Left colon (tissue), 2 donors: Measurements from ENCODE around the gene ROBO2. TPM values are rescaled to one million over a fixed set of nuclear protein-coding genes. Genes with fewer than 3 reads are reported as not detected.

ENCODE experiments used
- ATAC-seq: fragments of 200-7000 bp; cut with Tn5 transposase; one replicate; pipeline ENCODE4 v1.9.1; 2020; ENCODE audit warnings: mild to moderate bottlenecking, moderate library complexity
- DNase-seq, 2 donors: peaks; one replicate each; pipeline ENCODE4 v3.0.0-alpha.2; 2020
- intact Hi-C, 2 donors: fragments of 100-400 bp; cut with DNase I in 1 of 2; cut with micrococcal nuclease in 1 of 2; formaldehyde crosslinking; loops; one replicate each; pipeline versions ENCODE4 v1.11.2 to v1.14.0; 2022; cut with DNase I, micrococcal nuclease
- total RNA-seq, 2 donors: library from RNA; stranded (reverse); fragmentation: NEBNext Ultra II Directional; extraction: Animal tissue kit (Norgen Biotek cat#: 25700); gene quantifications; one replicate each; pipeline ENCODE4 v1.2.1, GENCODE V29; 2021
- donor health status: DM: no; HTN: no; CAD: no.
- donor health status: DM: yes; HTN: yes; CAD: no.

The ROBO2 gene
- total RNA-seq, 2 donors from 2014 or later, result 0.28 to 1.4 TPM

DNA sequence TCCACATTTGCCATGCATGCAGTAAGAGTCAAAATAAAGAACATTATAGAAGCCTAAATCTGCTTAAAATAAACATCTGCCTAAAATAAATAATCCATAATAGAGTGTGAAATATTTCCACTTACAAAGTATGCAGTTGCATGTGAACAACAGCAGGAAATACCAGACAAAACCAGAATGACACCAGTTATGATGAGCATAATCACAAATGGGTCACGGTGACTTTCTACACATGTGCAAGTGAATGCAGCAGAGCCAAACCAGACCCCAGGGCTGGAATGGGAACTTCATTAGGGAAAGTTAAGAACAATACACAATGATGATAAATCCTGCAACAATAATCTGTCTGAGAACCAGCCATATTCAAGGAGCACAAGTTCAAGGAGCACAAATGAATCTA is 615.5 kb downstream of the ROBO2 start:
- ATAC-seq (no peak), DNase-seq (no peak)
- intact Hi-C loops, result no loop called here

- no peak for ATAC-seq
- DNase-seq, result no peak
- intact Hi-C loops, result no loop called here
These were observed 620.8 kb downstream of the ROBO2 start for GRCh38 chr3:77660718-77661117.

GRCh38 chr3:77667901-77668300 is 628.0 kb downstream of the ROBO2 start:
- ATAC-seq, result no peak
- intact Hi-C loops, result no loop called here
- no peak for DNase-seq

DNA sequence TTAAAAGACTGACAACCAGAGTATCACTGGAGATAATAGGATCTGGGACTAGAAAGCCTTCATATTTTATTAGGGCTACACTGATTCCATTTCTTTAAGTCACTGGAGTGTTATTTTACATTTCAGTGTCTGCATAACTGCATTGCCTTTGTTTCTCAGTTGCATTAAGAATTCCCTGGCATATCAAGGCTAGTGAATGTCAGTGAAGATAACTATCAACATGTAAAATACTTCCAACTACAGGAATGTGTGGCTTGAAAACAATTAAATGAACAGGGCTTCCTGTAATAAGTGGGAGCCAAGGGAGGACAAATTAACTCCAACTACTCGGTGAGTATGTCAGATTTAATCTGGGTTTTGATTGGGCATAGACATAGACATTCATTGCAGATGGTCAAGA is 628.5 kb downstream of the ROBO2 start:
- ATAC-seq, result no peak
- no peak for DNase-seq
- intact Hi-C loops, result no loop called here

GRCh38 chr3:77672016-77672415 is 632.1 kb downstream of the ROBO2 start:
- DNase-seq, result no peak
- intact Hi-C loops, result no loop called here
- ATAC-seq, result no peak

DNA sequence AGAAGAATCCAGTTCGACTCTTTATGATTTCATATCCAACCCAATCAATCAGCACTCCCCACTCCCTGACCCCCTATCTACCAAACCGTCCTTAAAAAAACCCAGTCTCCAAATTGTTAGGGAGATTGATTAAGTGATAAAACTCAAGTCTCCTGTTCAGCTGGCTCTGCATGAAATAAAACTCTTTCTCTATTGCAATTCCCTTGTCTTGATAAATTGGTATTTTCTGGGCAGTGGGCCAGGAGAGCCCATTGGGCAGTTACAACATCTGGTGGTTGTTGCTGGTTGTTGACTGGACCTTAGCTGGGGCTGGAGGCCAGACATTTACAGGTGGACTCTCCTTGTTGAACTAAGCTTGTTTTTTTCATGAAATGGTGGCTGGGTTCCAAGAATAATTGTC is 642.3 kb downstream of the ROBO2 start:
- intact Hi-C loops, result no loop called here
- no peak for ATAC-seq
- DNase-seq, result no peak

- intact Hi-C loops, result no loop called here
- DNase-seq (no peak), ATAC-seq (no peak)
These were observed 644.2 kb downstream of the ROBO2 start for GRCh38 chr3:77684115-77684514.

- intact Hi-C loops, result no loop called here
- no peak for ATAC-seq
- DNase-seq, result no peak
These were observed 645.8 kb downstream of the ROBO2 start for GRCh38 chr3:77685713-77686112.

GRCh38 chr3:77686560-77686959 is 646.7 kb downstream of the ROBO2 start:
- intact Hi-C loops, result no loop called here
- no peak for ATAC-seq
- DNase-seq, result no peak

GRCh38 chr3:77687545-77687944 is 647.6 kb downstream of the ROBO2 start:
- intact Hi-C loops, result no loop called here
- DNase-seq (no peak), ATAC-seq (no peak)

- ATAC-seq, result no peak
These were observed 650.5 kb downstream of the ROBO2 start for GRCh38 chr3:77690284-77690845.

DNA sequence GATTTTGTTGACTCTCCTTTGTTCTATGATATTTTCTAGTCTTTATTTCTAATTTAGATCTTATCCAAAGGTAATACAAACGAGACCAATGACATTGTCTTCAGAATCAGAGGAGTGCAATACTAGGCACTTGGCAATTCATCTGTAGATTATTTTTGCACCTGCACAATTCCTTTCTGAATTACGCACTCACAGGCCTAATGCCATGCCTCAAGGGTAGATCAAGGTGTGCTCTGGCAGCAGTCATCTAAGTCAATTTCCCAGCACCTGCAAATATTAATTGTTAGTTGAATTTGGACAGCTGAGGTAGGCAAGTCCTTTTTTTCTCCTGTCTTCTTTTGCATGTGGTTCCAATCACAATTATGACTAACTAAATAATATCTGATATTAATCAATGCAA is 653.2 kb downstream of the ROBO2 start:
- no peak for DNase-seq
- no peak for ATAC-seq
- intact Hi-C loops, result no loop called here

More at GRCh38 chr3:77690284-77690845, 650.5 kb downstream of the ROBO2 start:
- intact Hi-C loops, result no loop called here
- no peak for DNase-seq

DNA sequence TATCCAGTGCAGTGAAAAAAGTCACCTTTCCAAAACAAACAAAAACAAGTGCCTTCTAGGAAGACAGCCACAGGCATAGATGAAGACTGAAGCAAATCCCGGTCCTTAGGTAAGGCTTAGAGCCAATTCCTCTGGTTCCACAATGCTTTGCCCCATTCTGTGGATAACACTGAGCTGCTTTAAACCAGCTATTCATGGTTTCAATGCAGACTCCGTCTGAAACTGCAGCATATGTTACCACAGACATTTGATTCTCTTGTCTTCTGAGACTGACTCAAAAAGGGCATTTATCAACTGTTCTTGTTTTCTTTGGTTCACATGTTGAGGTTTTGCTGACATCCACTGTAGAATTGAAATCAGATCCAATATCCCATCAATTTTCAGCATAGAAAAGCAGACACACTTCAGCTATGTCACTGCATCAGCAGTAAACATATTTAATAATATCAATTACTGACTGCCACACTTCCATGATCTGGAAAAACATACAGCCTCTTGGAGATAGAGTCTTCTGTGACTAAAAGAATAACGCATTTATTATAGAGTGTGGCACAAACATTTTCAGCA is 659.3 kb downstream of the ROBO2 start:
- intact Hi-C loops, result no loop called here
- ATAC-seq (no peak), DNase-seq (no peak)
